HEK293T (cell line): ENCODE results near the gene CST3.

Source experiments
- BHLHE40 ChIP-seq: fragments of 450-650 bp; IDR thresholded peaks from 2 replicates; pipeline ENCODE4 v1.6.1; 2016; ENCODE audit warnings: mild to moderate bottlenecking, moderate library complexity, borderline replicate concordance
- CTBP1 ChIP-seq: fragments of 450-650 bp; IDR thresholded peaks from 2 replicates; pipeline ENCODE4 v1.6.1; 2016; ENCODE audit warnings: borderline replicate concordance
- ELF4 ChIP-seq: fragments of 450-650 bp; IDR thresholded peaks from 2 replicates; pipeline ENCODE4 v1.6.1; 2017; ENCODE audit warnings: antibody characterized with exemption
- LEF1 ChIP-seq: fragments of 450-650 bp; IDR thresholded peaks from 2 replicates; pipeline ENCODE4 v1.6.1; 2017; ENCODE audit warnings: mild to moderate bottlenecking, borderline replicate concordance
- SP1 ChIP-seq: fragments of 450-650 bp; IDR thresholded peaks from 2 replicates; pipeline ENCODE4 v1.6.1; 2017

DNA sequence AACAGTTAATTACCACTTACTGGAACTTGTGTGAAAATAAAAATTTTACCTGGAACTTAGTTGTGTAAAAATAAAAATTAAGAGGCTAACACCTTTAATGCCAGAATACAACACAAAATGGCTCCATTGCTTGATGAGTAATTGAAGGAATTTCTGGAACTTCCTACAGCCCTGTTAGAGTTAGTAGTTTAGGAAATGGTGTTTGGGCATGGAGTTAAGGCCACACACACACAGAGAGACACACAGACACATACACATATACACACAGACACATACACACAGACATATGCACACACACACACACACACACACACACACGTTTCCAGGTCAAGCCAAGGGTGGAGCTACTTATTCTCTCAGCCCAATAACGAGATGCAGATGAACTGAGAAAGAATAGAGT is 20.6 kb upstream of the CST3 start:
- TF ChIP-seq LEF1, result no peak
- TF ChIP-seq ELF4, result no peak
- no peak for TF ChIP-seq SP1
- TF ChIP-seq BHLHE40, result no peak
- TF ChIP-seq CTBP1, result no peak
